Measurements from ENCODE around the gene IZUMO1. TPM values are rescaled to one million over a fixed set of nuclear protein-coding genes. Genes with fewer than 3 reads are reported as not detected.
A peak's percentile ranks its signal among the peaks of the same experiment; 100 is the strongest.
"Not testable (repeated sequence)": the region's sequence is repeated elsewhere in the genome, so short reads cannot be mapped to it uniquely, and the experiment has no call there.

The IZUMO1 gene
- total RNA-seq, 1 experiment from 2014 or later, result not detected

DNA sequence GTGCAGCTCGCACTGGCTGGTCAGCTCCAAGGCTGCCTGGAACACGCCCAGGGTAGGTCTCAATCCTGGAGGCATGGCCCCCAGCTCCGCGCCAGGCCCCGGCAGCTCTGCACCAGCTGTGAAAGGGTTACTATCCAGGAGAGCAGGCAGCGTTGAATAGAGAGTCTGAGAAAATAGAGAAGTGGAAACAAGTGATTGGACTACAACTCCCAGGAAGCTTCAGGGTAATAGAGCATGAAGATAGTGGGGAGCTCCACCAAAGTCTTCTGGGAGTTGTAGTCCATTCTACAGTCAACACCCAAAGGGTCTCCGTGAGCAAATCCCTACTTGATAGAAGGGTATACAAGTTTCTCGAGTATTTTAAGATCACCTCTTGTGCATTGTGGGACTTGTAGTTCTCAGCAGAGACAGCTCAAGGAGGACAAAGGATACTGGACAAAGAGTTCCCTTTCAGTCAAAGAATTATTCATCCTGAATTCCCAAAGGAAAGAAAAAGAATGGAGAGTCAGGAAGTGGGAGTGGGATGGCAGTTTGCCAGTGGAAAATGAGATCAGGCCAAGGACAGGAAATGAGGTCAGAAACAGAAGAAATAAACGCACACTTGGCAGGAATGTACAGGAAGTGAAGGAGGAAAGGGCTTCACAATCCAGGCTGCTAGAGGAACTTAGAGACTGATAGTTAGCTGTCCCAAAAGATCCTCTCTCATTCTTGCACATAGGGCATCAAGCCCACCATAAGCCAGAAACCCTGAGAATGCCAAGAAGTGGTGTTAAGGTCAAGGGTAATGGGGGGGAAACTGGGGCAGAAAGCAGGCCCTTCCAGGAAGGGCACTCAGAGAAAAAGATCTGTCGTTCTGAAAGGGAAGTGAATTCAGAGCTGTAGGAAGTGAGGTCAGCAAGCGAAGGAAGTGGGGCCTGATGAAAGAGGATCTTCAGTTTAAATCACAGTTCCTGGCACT is 21.6 kb downstream of the IZUMO1 start:
- Histone ChIP-seq H3K27me3 (no peaks in the 10 kb centered on the region), H3K9me3 (peaks cover 9% of the 10 kb centered on the region), H3K4me3 (no peak overlapping the region), H3K36me3 (no peaks in the 10 kb centered on the region)
- DNase-seq, result peak; percentile 78

DNA sequence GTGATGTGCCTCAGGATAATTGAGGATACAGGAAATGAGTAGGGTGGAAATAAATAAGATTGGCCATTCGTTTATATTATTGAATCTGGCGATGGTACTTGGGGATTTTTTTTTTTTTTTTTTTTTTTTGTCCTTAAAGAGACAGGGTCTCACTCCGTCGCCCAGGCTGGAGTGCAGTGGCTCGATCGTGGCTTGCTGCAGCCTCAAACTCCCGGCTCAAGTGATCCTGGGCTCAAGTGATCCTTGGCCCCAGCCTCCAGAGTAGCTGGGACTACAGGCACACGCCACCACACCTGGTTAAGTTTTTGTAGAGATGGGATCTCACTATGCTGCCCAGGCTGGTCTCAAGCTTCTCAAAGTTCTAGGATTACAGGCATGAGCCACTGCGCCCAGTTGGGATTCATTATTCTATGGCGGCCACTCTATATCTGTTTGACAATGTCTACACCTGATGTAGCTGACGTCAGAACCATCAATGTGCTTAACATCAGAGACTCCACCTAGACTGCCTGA is 24.5 kb downstream of the IZUMO1 start:
- Histone ChIP-seq H3K27me3 (no peaks in the 10 kb centered on the region), H3K36me3 (no peaks in the 10 kb centered on the region), H3K4me3 (no peak overlapping the region), H3K9me3 (peaks cover 9% of the 10 kb centered on the region)
- no peak for DNase-seq

DNA sequence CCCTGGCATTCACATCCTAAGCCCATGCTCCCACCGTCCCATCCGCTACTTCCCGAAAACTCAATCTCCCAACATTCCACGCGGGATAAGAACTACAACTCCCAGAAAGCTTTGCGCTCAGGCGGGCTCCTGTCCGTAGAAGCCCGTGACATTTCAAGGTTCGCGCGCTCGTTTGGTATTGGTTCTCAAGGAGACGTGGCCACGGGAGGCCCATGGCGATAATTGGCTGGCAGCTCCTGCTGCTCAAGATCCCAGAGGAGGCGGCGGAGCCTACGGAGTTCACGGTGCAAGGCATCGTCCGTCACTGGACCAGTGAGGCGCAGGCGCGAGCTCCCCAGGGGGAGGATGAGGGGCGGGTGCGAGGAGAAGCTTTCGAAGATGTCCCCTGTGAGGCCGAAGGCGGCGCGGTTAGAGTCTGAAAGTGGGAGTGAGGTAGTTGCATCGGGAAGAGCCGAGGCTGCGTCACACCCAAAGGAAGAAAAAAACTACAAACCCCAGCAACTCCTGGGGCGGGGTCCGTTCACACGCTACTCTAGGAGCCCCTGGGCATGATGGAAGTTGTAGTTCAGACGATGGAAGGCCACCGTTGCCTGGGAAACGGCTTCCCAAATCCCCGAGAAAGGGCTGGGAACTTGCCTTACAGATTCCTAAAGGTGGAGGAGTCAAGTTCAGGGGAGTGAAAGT is 26.0 kb downstream of the IZUMO1 start:
- DNase-seq, result peak; percentile 96
- Histone ChIP-seq H3K4me3 (peak overlapping the region; percentile 62), H3K27me3 (no peaks in the 10 kb centered on the region), H3K9me3 (no peaks in the 10 kb centered on the region), H3K36me3 (no peaks in the 10 kb centered on the region)

DNA sequence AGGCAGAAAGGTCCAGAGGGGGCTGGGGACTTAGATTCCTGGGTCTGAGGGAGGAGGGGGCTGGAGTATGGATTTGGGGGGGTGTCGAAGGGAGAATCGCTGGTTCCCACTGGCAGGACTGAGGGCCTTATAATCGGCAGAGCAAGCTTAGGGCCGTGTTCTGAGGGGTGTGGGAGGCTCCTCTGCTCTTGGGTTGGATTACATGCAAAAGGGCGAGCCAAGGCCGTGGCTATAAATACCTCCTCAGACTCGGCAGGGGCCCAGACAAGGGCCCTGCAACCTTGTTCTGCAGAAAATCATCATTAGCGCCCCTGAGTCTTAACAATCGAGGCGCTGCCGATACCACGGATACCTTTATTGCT is 26.5 kb downstream of the IZUMO1 start:
- Histone ChIP-seq H3K9me3 (no peaks in the 10 kb centered on the region), H3K27me3 (no peaks in the 10 kb centered on the region), H3K36me3 (no peaks in the 10 kb centered on the region), H3K4me3 (peak overlapping the region; percentile 62)
- no peak for DNase-seq

DNA sequence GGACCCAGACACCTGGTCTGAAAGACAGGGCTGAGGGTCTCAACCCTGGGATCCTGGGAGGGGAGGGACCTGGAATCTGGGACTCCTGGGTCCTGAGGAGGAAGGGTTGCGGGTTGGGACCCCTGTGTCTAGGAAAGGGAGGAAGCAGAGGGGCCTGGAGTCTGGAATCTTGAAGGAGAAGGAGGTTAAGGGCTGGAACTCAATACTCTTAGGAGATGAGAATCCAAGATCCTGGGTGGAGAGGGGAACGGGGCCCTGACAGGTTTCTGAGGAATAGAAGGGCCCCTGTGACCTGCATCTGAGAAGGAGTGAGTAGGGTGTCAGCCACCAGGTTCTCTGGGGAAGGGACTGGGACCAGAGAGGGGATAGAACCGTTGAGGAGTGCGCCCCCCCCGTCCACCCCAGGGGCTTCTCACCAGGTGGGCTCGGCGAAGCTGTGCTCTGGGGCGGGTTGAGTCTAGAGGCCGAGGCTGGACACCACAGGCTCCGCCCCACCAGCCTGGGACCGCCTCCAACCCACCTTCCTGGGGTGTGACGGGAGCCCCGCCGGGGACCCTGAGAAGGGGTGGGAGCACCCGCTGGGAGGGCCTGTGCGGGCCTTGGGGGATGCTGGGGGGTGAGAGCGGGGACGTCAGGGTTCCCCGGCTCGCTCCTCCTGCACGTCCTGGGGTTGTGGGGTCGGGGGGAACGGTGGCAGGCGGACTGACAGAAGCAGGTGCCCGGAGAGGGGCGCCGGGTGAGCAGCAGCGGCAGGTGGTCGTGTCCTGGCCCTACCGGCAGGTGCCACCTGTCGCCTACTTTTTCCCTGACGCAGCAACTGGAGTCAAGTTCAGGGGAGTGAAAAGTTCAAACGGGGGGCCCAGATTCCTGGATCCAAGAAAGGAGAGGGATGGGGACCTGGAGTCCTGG is 27.2 kb downstream of the IZUMO1 start, which contains the start of gene MAMSTR:
Gene MAMSTR, minus strand, starts transcription at position 463 of the 909 bp plus-strand sequence. CDS start 694 bp downstream, outside the sequence.
- H3K36me3 ChIP-seq, result no peaks in the 10 kb centered on the region
- H3K27me3 ChIP-seq, result no peaks in the 10 kb centered on the region
- peak within 1 kb of the TSS; percentile 62 for H3K4me3 ChIP-seq
- no peak for DNase-seq
- no peaks in the 10 kb centered on the region for H3K9me3 ChIP-seq

DNA sequence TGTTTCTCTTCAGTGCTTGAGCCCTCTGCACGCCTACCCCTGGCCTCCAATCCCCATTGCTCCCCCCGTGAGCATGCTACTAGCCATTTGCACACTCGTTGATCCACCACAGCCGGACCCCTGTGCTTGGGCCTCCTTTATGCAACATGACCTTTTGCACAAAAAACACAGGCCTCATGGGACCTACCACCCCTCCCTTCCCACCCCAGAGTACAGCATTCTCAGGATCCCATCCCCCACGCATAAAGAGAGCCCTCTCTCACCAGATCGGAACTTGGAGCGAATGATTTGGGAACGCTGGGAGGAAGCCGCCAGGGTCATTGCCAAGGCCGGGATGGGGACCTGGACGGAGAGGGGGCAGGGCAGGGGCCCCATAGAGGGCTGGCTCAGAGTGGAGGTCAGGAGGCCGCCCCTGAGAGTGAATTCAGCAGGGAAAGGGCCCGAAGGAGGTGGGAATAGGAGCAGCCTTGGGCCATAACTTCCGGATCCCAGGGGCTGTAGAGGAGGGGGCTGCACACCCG is 27.9 kb downstream of the IZUMO1 start:
- no peaks in the 10 kb centered on the region for H3K36me3 ChIP-seq
- no peak overlapping the region for H3K4me3 ChIP-seq
- DNase-seq, result no peak
- no peaks in the 10 kb centered on the region for H3K9me3 ChIP-seq
- H3K27me3 ChIP-seq, result no peaks in the 10 kb centered on the region

DNA sequence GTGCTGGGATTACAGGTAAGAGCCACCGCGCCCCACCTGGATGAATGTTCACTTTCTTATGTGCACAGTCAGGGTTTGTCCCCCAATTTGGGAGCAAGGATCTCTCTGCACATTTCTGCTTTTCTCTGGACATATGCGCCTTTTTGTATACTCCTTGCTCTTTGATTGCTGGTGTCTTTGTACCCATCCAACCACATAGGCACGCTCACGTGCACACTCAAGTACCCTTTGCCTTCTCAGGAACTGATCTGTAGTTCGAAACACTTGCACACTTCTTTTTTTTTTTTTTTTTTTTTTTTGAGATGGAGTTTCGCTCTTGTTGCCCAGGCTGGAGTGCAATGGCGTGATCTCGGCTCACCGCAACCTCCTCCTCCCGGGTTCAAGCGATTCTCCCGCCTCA is 28.6 kb downstream of the IZUMO1 start:
- not testable (repeated sequence) for H3K36me3 ChIP-seq

DNA sequence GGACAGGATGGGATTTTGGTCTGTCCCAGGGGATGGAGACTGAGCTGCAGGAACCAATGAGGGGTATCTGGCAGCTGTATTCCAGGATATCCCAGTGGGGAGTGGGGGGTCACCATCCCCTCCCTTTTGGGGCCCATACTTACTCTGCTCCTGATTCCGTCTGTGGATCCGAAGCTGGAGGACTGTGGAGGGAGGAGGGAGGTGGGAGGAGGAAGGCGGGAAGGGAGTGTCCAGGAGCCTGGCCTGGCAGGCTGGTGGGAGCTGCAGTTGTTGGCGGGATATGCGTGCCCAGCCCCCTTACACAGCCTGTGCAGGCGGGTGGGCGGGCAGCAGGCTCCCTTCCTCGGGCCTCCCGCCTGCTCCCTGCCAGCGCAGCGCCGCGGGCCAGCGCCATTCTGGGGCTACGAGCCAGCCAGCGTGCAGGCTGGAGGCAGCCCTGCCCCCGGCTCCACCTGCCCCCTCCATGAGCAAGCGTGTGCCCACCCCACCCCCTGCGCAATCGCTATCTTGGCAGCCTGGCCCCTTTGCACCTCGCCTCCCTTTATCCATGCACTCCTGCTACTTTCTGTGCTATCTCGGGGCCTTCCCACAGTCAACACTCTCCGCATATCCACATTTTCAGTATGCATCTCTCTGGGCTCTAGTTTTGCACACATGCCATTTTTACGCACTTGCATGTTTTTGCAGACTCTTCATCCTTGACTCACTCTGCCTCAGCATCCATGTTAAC is 30.0 kb downstream of the IZUMO1 start:
- DNase-seq, result peak; percentile 91
- no peaks in the 10 kb centered on the region for H3K9me3 ChIP-seq
- no peaks in the 10 kb centered on the region for H3K27me3 ChIP-seq
- H3K36me3 ChIP-seq, result no peaks in the 10 kb centered on the region
- peak overlapping the region; percentile 12 for H3K4me3 ChIP-seq

More for the DNA sequence above, 28.6 kb downstream of the IZUMO1 start:
- H3K4me3 ChIP-seq, H3K27me3 ChIP-seq, H3K9me3 ChIP-seq, DNase-seq: not testable (repeated sequence)

DNA sequence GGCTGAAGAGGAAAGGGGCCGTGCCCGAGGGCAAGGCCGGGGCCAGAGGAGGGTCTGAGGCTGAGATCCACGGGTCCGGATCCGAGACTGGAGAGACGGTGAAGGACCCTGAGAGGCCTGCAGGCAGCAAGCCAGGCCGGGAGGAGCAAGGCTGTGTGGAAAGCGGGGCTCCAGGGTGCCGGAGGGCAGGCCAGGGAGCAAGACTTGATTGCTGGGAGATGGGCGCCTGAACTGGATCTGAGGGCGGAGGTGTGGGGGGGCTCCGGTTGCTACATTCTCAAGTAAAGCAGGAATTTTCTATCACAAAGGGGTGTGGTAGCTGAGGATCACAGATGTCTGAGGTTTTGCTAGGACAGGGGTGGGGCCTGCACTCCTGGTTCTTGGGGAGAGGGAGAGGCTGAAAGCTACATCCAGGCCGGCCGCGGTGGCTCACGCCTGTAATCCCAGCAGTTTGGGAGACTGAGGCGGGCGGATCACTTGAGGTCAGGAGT is 31.0 kb downstream of the IZUMO1 start:
- no peak overlapping the region for H3K4me3 ChIP-seq
- no peaks in the 10 kb centered on the region for H3K36me3 ChIP-seq
- H3K9me3 ChIP-seq, result no peaks in the 10 kb centered on the region
- no peak for DNase-seq
- no peaks in the 10 kb centered on the region for H3K27me3 ChIP-seq

DNA sequence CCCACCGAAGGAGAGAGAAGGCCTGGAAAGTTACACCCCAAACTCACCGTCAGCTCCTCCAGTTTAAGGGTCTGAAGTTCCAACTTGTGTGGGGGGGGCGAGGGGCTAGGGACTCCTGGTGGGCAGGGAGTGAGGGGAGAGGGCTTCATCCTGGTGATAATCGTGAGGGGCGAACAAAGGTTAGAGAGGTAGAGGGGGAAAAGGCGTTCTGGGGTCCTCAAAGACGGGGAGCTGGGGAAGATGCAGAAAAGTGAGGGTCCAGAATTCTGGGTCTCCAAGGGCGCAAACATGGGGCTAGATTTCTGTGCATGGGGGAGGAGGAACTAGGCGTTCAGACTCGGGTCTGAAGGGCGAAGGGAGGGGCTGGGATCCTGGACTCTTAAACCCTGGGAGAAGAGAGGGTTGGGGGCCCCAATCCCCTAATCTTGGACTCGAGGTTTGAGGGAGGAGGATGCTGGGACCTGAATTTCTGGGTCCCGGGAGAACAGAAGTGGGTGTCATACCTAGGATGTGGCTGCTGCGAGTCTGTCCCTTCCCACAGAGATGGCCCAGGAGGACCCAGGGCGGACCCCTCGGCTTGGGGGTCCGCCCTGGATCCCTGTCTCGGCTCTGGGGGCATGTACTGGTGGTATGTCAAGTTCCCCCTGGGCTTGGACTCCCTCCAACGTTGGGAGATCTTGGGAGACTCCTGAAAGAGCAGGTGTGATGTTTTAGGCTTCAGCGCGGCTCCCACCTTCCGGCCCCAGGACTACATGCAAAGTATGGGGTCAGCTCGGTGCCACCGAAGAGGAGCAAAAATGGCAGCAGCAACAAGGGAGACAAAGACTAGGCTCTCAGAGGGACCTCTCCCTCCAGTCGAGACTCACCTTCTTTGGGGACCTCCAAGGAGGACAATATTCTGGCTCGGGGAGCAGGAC is 31.7 kb downstream of the IZUMO1 start:
- Histone ChIP-seq H3K4me3 (peak overlapping the region; percentile 56), H3K36me3 (no peaks in the 10 kb centered on the region), H3K9me3 (no peaks in the 10 kb centered on the region), H3K27me3 (no peaks in the 10 kb centered on the region)
- DNase-seq, result no peak

DNA sequence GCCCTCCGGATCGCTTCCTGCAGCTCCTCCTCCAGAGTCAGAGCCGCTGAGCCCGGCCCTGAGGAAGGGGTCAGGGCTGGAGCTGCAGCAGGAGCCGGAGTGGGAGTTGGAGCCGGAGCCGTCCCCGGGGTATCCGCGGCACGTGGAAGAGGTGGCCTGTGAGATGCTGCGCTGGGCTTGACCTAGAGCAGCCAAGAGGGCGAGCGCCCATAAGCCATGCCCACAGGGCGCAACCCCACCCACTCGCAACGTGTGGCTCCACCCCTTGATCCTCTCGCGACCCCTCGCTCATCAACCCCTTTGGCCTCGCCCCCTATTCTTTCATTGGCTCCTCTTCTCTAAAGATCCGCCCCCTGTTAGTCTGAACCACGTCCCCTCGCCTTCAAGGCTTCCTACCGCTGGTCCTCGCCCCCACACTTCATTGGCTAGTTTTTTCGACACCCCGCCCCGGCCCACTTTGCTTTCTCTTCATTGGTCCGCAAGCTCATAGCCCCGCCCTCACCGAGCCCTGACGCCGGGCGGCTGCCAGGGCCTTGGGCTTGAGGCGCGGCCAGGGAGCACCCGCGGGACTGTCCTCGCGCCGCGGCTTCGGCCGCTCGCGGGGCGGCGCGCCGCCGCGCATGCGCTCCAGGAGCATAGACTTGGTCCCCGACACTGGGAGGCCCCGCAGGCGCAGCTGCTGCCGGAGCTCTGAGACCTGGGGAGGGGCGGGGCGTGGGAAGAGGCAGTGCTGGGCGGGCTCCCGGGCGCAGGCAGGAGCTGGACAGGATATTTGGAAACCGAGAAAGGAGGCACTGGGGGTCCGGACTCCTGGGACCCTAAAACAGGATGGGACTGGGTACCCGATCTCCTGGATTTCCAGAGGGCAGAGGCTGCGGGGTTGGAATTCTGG is 32.6 kb downstream of the IZUMO1 start:
- Histone ChIP-seq H3K4me3 (peak overlapping the region; percentile 64), H3K27me3 (no peaks in the 10 kb centered on the region), H3K9me3 (no peaks in the 10 kb centered on the region), H3K36me3 (no peaks in the 10 kb centered on the region)
- peak; percentile 99 for DNase-seq

DNA sequence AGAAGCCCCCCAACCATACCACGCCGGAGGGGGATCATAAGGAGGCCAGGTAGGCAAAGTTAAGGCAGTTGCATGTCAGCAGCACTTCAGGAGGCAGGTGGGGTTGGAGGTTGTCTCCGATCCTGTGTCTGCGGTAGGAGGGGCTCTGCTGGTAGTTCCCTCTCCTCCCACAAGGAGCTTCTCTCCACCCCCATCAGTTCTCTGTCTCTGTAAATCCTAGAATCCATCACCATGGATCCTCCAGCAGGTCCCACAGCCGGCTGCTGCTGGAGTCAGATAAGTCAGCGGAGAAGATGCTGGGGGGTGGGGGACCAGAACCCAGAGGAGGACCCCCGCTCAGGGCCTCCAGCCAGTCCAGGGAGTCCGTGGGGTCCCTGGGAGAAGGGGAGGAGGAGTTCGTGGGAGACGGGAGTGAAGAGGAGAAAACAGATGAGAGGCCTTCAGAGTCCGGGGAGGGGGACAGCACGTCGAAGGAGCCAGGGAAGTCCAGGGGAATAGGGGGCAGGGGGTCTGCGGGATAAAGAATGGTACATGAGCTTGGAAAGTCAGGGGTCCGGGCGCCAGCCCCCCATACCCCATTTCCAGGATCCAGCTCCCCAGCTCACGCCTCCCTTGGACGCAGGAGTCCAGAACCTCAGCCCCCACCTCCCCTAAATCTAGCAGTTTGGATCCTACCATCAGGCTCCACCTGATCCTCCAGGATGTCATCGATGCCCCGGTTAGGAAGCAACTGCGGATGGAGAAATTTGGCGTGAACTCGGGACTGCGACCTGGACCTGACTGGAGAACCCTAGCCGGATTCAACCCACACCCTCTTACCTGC is 33.5 kb downstream of the IZUMO1 start:
- DNase-seq, result no peak
- Histone ChIP-seq H3K36me3 (no peaks in the 10 kb centered on the region), H3K4me3 (peak overlapping the region; percentile 64), H3K27me3 (no peaks in the 10 kb centered on the region), H3K9me3 (no peaks in the 10 kb centered on the region)

DNA sequence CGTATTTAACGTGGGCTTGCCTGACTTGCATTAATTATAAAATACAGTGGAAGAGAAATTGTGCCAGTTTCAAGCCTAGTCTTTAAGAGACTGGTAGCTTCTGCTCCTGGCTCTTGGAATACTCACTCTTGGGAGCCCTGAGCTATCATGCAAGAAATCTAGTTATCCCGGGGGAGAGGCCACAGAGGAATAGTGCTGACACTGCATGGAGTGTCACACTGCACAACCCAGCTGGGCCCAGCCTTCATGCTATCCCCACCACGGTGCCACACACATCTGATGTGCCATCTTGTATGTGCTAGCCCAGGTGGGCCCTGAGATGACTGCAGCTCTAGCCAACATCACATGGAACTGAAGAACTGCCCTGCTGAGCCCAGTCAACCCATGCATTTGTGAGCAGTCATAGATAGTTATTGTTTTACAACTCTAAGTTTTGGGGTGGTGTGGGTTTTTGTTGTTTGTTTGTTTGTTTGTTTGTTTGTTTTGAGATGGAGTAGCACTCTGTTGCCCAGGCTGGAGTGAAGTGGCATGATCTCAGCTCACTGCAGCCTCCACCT is 35.5 kb downstream of the IZUMO1 start:
- H3K27me3 ChIP-seq, result no peaks in the 10 kb centered on the region
- H3K4me3 ChIP-seq, result no peak overlapping the region
- H3K9me3 ChIP-seq, result no peaks in the 10 kb centered on the region
- DNase-seq, result no peak
- no peaks in the 10 kb centered on the region for H3K36me3 ChIP-seq

Measured in MG63 (cell line).